ENCODE measurements around the gene ANKS6.
A peak's percentile ranks its signal among the peaks of the same experiment; 100 is the strongest.

The ANKS6 gene

DNA sequence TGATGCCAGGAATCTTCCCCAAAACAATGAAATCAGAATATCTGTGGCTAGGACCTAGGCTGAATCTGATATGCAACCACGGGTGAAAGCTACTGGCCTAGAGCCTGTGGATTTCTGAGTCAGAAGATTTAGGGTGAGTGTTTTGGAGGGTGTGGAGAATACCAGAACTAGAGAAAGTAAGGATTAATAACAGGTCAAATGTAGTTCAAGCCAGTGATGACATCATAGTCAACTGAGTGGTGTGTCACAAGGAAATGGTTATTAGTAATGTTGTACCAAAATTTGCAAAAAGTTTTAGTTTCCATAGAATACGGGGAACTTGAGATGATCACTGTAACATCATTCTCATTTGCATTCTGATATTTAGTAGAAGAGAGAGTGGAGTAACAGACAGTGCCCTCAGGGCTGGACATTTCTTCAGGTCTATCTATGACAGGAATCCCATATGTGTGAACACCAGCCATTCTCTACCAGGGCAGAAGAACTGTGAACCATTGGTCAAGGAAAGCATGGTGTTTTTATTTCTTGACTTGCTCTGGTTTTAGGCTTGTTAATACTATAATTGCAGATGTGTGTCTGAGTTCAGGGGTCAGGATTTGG is 14.8 kb upstream of the ANKS6 start:
- DNase-seq, result no peak

DNA sequence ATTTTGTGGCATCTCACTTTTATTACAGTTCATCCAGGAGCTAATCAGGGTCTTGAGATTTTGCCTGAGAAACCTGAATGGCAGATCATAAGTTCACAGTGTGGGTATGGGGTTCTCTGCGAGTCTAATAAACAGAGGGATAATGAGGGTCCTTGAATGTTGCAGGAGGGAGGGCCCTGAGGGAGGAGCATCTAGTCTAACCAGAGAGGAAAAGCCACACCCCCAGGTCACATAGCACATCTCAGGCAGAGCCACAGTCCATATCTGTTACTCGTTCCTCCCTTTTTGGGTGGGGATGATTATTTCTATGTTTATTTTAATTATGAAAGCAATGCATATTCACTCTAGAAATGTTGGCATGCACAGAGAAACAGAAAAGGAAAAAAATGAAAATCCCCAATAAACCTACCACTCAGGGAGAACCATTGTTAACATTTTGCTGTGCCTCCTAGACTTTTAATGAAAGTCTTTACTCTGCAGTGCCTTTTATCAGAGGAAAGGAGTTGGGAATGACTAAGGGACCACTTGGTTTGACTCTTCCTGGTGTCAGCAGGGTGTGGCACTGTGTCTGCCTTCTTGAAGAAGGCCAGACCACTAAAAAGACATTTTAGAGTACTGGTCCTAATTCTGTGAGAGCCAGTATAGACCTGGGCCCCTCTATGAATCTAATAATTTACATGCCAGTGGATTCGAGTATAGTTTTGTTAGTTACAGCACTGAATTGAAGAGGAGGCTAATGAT is 13.9 kb upstream of the ANKS6 start:
- DNase-seq, result no peak

DNA sequence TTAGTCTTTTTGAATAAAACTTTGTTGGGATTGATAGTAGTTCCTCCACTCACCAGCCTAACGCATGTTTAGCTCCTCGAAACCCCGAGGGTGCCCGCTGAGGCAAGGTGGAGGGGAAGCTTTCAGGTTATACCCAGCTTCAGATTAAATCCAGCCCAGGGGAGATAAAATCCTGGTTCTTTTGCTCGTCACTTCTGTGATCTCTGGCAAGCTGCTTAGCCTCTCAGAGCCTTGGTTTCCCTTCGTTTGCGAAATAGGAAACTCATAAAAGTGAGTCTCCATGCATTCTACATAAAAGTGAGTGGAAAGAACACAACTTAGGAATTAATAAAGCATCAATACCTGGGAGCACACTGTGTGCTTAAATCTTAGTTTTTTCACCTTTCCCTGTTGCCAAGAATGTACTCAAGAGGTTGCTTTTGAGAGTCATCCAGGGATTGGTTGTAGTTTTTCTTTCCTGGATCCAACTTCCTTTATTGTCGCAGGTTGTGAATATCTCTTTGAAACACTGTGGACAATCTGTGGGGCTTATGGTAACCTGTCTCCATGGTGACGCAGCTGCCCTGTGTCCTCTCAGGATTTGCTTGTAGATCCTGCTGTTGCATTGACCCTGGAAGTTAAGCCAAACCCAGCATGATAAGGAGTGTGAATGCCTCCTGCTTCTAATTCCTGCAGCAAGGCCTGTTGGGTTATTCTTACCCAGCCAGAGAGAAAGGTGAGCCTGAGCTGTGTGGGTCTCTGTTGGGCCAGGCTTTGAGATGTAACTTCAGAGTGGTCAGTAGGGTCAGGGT is 13.2 kb upstream of the ANKS6 start:
- no peak for DNase-seq

DNA sequence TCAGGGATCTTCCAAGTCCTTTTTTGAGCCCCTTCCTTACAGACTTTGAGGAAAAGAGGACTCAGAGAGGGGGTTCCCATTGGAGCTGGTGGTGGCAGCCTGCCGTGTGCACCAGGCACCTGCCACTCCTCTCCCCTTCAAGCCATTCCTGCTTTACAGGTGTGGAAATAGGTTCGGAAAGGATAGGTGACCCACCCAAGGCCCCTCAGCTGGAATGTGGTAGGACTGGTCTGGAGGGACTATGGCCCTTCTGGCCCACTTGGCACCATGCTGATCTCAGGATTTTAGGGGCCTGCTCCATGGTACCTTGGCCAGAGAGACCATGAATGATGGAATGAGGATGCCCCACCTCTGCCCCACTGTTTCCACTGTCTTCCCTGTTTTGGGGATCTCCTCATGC is 12.5 kb upstream of the ANKS6 start:
- no peak for DNase-seq

DNA sequence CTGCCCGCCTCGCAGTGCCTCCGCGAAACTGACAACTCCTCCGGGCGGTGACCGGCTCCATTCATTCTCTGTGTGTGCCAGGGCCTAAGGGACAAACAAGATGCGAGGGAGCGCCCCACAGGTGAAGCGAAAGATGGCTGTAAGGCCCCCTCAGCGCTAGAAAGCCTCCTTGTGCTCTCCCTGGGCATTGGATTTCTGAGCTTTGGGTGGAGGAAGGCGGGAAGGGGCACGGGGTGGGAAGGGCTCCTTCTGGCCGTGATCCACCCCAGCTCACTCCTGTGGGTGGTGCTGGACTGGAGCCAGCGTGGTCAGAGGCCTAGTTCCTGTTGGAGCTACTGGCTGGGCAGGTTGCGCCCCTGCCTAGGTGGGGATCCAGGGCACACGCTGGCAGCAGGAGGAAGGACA is 12.1 kb upstream of the ANKS6 start:
- no peak for DNase-seq

DNA sequence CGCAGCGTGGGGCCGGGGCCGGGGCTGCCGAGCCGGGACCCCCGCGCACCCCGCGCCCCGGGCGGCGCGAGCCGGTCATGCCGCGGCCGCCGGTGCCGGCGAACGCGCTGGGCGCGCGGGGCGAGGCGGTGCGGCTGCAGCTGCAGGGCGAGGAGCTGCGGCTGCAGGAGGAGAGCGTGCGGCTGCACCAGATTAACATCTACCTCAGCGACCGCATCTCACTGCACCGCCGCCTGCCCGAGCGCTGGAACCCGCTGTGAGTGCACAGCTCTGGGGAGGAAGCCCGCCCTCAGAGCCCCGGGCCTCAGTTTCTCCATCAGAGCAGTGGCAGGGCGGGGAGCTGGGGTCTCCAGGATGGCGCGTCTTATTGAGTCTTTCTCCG is 11.4 kb upstream of the ANKS6 start:
- DNase-seq, result no peak

DNA sequence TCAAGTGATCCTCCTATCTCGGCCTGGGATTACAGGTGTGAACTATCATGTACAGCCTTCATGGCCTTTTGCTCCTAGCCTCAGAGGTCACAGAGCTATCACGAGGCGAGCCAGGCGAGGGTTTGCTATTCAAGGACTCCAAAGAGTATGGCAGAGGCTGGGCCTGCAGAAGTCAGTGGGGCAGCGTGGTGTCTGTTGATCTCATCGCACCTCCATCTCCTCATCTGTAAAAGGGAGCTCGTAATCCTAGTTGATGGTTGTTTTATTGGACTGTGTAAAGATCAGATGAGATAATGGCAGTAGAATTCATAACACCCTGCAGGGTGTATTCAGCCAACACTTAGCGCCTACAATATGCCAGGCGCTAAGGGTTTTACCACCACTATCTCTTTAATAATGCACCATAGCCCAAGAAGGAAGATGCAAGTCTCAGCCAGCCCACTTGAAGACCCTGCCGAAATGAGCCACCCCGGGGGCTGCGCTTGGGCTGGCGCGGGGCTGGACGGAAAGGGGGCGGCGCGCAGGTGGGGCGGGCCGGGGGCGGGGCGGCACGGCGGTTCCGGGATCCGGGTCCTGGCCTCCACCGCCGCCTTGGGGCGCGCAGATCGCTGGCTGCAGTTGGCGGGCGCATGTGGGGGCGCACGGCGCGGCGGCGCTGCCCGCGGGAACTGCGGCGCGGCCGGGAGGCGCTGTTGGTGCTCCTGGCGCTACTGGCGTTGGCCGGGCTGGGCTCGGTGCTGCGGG is 10.9 kb upstream of the ANKS6 start, which contains the start of gene GALNT12:
Gene GALNT12 (plus strand): TSS at position 601 of the 744 bp plus-strand sequence. CDS start 29 bp downstream, at position 630.
- DNase-seq, result peak; percentile 43 to 72

DNA sequence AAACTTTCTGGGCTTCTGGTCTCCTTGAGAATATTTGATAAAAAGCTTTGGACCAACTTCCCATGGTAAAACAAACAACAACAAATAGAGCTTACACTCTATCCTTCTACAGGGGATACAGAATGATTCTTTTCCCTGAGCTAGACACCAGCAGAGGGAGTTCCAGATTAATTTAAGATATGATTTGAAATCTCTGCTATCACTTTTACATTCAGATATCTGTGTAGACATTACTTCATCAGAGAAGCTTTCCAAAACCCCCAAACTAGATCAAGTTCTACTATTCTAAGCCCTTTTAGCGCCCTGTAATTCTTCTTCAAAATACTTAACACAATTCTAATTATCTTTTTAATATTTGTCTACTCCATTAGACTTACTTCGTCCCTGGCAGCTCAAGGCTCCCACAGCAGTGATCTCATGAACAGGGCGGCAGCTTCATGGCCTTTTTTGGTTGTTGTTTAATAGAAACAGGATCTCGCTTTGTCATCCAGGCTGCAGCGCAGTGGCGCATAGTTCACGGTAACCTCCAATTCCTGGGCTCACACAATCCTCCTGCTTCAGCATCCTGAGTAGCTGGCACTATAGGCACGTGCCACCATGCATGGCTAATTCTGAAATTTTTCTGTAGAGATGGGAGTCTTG is 10.2 kb upstream of the ANKS6 start:
- DNase-seq, result no peak

DNA sequence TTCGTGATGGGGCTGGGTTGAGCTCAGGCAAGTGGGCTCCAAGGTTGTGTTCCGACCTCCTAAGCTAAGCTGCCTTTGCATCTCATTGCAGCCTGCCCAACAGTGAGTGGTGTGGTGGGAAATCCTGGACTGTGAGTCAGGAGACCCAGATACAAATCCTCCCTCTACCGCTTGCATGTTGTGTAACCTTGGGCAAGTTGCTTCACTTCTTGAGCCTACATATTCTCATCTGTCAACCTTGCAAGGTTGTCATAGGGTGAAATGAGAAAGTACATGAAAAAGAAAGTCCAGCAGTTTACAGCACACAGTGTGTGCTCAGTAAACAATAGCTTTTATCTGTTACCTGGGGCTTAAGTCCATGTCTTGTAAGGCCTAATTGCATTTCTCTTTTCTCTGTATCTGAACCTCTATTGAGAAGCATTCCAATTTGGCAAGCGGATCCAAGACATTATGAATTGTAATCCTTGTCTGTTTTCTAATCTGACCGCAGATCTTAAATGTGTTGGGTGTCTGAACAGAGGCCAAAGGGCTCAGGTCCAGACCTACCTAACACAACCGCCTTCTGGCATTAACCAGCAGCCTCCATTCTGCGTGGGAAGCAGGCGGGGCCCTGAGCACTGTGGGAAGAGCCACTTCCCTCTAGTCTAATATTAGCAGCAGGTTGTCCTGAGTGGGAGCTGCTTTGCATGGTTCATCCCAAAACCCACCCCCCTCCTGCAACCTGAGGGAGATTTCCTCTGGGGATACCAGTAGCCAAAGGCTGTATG is 9.3 kb upstream of the ANKS6 start:
- no peak for DNase-seq

DNA sequence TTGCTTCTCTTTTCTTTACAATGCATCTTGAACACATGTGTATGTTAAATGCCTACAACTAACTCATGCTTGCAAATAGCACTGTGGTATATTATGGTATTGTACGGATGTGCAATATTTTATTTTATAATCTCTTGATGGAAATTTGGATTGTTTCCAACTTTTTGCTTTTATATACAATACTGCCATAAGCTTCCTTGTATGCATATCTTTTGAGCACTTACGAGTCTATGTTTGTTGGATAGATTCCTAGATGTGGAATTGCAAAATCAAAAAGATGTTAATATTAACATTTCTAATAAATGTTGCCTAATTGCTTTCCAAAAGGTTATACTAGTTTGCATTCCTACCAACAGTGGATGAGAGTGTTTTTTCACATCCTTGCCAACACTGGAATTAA is 7.7 kb upstream of the ANKS6 start:
- DNase-seq, result peak in 1 of 2 experiments; percentile 19

DNA sequence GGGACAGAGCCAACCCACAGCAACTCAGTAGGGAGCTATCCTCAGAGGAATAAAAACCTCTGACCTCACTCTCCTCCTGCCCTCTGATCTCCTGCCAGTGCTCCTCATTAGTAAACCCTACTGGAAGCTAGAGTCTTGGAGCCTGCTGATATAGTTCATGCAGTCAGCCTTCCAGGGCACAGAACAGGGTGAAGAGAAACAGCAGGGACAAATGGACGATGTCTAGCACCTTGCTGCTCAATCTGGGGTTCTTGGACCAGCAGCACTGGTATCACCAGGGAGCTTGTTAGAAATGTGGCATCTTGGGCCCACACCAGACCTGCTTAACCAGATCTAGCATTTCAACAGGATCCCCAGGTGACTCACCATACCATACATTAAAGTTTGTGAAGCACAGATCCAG is 5.6 kb upstream of the ANKS6 start:
- no peak for DNase-seq

DNA sequence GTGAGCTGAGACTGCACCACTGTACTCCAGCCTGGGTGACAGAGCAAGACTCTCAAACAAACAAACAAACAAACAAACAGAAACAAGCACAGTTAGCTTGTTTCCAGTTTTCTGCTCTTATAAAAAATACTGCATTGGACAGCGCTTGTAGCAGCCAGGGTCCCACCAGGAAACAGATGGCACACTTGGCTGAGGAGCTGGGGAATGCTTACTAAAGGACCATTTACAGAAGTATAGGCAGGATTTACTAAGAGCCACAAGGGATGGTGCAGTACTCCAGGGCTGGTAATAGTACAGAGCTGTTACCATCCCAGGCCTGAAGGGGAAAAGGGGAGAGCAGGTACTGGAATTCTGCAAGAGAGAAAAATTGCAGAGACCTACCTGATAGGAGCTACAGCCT is 5.2 kb upstream of the ANKS6 start:
- no peak for DNase-seq

DNA sequence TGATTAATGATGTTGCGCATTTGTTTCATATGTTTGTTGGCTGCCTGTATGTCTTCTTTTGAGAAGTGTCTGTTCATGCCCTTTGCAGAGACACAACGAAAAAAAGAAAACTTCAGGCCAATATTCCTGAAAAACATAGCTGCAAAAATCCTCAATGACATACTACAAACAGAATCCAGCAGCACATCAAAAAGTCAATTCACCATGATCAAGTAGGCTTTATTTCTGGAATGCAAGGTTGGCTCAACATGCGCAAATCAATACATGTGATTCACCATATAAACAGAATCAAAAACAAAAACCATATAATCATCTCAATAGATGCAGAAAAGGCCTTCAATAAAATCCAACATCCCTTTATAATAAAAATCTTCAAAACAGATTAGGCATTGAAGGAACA is 1.9 kb upstream of the ANKS6 start:
- DNase-seq, result no peak

DNA sequence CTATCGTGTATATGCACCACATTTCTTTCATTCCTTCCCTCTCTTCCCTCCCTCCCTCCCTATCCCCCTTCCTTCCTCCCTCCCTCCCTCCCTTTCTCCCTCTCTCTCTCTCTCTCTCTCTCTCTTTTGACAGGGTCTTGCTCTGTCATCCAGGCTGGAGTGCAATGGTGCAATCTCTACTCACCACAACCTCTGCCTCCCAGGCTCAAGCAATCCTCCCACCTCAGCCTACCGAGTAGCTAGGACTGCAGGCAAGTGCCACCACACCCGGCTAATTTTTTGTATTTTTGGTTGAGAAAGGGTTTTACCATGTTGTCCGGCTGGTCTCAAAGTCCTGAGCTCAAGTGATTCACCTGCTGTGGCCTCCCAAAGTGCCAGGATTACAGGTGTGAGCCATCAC is 1.1 kb upstream of the ANKS6 start:
- DNase-seq, result no peak

DNA sequence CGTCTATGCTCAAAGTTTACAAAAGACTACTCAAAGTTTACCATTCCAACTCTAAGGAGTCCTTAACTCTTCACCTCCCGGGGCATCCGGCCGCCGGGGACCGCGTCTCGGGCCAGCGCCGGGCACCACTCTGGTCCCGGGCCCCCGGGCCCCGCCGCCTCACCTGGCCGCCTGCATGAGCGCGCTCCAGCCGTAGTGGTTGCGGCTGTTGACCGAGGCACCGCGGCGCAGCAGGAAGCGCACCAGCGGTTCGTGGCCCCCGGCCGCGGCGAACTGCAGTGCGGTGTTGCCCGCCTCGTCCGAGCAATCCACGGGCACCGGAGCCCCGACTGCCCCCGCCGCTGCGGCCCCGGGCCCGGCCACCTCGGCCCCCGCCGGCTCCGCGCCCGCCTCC is 388 bp downstream of the ANKS6 start:
- DNase-seq, result no peak

DNA sequence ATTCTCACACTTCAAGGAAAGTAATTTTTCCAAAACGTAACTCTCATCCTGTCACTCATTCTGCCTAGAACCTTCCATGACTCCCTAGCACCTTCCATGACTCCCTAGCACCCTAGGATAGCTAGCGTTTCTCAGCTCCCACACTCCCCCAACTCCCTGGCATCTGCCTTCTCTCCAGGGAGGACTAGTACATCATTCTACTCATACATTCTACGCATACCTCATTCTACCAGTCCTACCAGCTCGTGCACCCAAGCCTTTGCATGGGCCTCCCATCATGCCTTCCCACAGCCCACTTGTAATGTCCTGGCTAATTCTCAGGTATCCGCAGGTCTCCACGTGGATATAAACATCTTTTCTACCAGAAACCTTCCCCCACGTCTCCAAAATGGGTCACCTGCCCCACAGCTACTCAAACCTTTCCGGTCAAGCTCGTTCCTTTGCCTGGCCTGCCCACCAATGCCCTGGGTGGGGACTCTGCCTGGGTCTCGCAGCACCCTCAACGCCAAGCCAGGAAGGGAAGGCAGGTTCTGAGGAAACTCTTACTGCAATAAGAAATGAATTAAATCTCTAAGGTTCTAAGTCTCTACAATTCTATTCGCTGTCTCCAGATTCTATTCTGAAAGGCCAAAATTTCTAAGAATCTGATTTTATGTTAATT is 930 bp downstream of the ANKS6 start:
- no peak for DNase-seq

DNA sequence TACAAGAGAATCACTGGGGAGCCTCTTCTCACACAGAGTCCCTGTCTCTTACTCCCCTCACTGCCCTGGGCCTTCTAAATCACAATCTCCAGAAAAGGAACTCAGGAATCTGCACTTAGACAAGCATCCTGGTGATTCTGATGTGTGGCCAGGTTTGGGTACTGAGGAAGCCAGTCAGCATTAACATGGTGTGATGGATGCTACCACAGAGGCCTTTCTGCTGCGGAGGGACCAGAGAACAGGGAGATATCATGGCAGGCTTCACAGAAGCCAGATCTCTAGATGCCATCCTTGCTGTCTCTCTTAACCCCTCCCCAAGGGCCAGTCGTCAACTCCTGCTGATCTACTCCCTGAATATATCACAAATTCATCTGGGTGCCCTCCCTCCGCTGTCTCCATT is 1.6 kb downstream of the ANKS6 start:
- no peak for DNase-seq

DNA sequence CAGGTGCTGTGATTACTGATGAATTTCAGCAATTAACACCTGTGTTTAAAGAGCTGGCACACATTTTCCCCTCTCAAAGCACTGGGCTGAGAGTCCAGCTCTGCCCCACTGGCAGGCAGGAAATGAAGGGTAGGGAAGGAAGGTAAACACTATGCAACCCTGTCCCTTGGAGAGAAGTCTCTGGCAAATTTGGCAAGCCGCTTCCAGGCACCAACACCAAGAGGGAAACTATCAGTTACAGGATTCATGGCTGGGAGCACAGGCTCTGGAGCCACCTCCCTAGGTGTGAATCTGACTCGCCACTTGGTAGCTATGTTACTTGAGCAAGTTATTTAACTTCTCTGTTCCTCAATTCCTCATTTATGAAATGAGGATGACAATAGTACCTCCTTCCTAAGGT is 3.3 kb downstream of the ANKS6 start:
- DNase-seq, result no peak

DNA sequence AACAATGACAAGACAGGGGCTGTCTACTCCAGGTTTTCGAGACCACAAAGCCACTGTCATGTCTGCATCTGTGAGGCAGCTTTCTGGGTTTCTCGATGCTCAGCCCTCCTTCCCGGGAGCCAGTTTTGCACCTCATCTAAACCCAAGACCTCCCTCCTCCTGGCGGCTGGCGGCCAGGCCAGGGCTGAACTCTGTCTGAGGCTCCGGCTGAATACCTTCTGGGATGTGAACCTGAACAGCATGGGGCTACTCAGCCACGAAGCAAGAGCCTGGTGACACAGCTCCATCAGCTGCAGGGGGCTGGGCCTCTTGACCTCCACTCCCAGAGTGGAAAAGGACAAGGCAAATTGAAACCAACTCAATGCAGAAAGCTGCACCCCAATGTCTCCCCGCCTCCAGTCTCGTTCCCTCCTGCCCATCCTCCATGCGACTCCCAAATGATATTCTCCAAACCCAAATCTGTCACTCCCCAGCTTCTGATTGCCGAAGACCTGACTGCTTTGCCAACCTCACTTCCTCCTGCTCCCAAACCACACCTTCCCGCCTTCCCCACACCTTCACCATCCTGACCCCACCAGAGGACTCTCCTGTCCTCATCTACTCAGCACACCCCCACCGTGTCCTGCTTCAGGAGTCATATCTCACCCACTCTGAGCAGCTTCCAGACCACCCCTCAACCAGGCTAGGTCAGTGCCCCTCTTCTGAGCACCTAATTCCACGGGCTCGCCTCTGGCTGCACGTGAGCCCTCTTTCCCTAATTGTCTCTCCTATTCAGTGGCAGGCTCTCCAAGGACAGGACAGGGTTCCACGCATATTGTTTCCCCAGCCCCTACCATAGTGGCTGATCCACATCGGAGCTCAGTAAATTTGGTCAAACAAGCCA is 4.5 kb downstream of the ANKS6 start:
- DNase-seq, result no peak

DNA sequence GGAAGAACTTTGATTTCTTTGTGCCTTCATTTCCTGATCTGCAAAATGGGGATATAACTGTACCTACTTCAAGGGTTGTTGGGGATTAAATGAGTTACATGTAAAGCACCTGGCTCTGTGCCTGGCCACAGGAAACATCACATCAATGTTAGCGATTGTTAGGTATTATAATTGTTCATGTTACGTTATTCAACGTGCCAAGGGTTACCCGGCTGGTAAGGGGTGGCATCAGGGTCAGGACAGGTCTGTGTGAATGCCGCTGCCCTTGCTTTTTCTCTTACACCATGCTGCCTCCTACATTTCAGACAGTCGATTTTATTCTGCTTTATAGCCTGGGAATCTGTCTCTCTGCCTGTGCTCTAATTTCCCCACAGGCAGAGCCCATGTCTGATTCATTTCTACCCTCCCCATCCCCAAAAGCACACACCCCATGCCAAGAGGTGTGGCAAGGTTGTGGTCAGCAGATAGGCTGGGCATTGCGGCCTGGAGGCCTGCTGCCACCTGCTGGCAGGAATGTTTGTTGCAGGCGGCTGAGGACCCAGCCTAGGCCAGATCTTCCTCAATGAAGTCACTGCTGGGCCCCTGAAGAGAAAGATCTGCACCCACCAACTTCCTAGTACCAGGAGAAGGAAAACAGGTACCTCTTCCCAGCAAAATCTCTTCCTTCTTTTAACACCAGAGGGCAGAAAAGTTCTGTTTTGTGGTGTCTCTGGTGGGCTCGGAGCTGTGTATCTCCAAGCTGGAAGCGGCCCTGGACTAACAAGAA is 5.3 kb downstream of the ANKS6 start:
- DNase-seq, result peak in 1 of 2 experiments; percentile 25
